HG03575 (cell line): ENCODE measurements around the gene TINAGL1.

Experiments
- ATAC-seq: cut with Tn5 transposase; IDR thresholded peaks from one replicate; pipeline ENCODE4 v1.9.1; 2021; ENCODE audit not compliant: unreplicated experiment, insufficient number of reproducible peaks, low FRiP score; ENCODE audit errors: extremely low read depth

The TINAGL1 gene

DNA sequence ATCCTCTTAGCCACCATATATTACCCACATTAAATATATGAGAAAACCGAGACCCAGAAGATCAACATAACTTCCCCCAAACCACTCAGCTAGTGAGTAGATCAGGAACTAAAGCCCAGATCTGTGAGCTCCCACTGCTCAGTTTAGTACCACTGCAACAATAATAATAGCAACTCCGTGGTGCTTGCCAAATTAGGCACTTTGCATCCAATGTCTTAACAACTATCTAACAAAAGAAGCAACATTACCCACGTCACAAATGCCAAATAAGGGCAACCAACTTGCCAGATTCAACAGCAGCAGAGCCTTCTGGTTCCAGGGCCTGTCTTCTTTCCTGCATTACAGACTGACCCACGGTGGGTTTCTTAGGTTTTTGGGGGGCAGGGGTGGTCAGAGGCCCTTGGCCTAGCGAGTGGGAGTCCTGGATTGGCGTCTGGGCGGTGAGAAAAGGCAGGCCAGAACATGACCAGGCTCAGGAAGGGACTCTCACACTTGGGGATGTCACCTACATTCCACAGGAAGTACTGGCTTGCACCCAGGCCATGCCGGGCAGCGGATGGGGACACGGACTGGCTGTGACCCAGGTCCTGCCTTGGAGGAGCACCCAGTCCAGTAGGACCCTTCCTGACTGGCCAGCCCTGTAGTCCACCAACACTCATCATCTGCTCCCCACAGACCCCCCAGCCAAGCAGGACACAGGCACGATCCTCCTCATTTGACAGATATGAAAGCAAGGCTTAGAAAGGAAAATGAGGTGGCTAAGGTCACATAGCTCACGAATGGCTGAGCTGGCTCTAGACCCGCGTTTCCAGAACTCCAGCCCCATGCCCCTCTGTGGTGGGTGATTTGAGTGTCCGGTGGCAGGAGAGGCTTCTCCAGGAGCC, 45.8 kb downstream of the TINAGL1 start:
- no peak for ATAC-seq

DNA sequence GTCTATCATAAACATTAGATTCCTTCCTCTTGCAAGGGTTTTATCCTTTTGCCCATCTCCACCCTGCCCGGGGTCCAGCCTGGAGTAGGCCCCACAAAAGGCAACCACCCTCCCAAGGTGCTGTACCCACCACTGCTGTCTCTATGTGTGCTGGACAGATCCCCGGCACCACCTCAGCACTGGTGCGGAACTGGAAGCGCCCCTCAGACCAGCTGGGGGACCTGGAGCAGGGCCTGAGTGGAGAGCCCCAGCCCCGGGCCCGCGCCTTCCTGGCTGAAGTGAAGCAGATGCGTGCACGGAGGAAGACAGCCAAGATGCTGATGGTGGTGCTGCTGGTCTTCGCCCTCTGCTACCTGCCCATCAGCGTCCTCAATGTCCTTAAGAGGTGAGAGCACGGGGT, 47.0 kb downstream of the TINAGL1 start:
- no peak for ATAC-seq

DNA sequence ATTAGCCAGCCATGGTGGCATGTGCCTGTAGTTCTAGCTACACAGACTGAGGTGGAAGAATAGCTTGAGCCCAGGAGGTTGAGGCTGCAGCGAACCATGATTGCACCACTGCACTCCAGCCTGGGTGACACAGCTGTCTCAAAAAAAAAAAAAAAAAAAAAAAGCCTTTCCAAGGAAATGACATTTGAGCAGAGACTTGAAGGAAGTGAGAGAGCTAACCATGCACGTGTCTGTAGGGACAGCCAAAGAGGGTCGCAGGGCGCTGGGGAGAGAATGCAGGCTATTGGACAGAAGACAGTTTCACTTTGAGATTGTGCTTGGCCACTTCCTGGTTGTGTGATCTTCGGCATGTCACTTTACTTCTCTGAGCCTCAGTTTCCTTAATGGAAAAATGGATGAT, 48.0 kb downstream of the TINAGL1 start:
- no peak for ATAC-seq

DNA sequence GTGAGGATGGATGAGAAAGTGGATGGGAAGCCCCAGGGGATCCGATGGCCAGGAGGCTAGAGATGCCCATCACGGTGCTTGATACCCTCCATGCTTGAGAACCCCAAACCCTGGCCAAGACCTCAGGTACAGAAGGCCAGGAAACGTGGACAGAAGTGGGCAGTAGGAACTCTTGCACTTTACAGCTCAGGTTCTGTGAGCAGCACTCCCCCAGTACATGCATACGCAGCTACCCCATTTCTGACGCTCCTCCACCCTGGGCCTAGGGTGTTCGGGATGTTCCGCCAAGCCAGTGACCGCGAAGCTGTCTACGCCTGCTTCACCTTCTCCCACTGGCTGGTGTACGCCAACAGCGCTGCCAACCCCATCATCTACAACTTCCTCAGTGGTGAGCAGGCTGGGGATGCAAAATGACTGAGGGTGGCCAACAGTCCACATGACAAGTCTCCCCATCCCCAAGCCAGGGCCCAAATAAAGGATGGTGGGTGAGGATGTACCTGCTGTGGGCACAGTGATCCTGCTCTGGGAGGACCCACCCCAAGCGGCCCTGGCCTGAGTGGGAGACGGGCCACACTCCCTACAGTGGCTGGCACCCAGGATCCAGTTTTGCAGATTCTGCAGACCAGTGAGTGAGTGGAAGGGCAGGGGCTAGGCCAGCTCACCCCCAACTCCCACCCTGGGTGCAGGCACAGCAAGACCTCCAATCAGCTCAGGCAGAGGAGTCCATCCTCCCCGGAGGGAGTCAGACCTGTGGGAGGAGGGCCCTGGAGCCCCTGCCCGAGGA, 48.6 kb downstream of the TINAGL1 start:
- no peak for ATAC-seq

DNA sequence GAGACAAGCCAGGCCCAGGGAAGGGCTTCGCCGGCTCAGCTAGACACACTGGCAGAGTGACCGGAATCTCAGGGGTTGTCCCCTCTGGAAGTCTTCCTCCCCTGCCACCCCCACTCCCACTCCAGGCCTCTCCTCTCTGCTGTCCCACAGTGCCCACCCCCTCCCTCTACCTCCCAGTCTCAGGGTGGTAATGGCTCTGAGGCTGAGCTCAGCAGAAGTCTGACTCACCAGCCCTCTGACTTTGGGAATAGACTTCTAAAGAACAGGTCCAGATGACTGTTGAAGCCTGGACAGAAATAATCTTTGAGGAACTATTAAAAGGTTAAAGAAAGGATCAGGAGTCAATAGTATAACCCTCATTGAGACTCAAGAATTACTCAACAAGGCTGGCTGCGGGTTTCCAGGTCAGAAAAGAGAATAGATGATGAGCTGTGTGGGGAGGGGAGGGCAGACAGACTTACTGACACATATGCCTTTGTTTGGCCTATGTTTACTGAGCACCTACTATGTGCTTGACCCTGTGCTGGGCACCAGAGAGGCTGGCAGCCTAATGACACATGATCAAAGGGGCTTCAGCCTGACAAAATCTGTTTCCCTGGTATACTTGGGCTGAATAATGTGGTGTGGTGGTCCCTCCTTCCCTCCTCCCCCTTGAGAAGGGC, 49.4 kb downstream of the TINAGL1 start:
- ATAC-seq, result no peak

DNA sequence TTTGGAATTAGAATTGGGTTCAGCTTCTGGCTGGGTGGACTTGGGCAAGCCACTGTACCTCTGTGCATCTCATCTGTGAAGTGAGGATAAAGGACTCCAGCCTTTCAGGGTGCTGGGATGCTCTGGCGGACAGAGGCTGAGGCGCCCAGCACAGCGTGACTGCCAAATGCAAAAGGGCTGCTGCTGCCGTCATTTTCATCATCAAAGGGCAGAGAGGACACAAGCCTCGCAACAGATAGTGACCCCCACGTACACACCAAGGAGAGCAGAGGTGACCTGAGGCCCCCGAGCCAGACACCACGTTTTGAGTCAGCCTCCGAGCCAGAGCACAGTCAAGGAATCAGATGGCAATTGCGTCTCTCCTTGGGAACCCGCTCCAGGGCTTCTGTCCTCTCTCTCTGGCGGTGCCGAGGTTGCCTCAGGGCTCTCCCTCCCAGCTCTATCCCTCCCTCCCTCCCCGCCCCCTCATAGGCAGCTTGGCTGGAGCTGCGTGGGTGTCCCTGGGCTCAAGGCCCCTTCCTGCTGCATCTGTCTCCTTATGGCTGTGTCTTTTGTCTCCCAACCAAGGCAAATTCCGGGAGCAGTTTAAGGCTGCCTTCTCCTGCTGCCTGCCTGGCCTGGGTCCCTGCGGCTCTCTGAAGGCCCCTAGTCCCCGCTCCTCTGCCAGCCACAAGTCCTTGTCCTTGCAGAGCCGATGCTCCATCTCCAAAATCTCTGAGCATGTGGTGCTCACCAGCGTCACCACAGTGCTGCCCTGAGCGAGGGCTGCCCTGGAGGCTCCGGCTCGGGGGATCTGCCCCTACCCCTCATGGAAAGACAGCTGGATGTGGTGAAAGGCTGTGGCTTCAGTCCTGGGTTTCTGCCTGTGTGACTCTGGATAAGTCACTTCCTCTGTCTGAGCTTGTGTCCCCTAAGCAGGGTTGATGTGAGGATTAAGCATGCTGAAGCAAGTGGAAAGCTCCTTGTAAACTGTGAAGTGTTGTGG, 50.2 kb downstream of the TINAGL1 start:
- ATAC-seq, result no peak

DNA sequence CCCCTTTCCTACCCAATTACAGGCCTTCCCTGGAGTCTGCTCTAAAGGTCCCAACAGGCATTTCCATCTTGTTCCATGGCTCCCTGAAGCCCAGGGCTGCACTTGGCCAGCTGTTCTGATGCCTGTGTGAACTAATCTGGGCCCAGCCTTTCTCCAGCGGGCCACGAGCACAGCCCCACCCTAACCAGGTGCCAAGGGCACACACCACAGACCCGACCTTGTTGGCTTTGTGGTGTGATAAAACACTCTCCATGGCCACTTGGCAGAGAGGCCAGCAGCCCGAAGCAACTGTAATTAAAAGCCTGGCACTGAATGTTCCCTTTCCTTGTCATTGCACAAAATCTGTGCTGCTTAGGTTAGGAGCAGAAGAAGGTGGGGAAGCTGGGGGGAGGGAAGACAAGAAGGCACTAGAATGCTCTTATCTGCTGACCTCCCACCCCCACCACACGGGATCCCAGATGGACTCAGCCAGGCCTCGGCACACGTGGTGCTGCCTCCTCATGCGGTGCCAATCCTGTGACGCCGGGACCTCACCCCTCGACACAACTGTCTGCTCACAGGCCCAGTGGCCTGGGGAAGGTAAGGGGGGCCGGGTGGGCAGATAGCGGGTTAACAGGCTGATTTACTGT, 51.1 kb downstream of the TINAGL1 start:
- no peak for ATAC-seq

DNA sequence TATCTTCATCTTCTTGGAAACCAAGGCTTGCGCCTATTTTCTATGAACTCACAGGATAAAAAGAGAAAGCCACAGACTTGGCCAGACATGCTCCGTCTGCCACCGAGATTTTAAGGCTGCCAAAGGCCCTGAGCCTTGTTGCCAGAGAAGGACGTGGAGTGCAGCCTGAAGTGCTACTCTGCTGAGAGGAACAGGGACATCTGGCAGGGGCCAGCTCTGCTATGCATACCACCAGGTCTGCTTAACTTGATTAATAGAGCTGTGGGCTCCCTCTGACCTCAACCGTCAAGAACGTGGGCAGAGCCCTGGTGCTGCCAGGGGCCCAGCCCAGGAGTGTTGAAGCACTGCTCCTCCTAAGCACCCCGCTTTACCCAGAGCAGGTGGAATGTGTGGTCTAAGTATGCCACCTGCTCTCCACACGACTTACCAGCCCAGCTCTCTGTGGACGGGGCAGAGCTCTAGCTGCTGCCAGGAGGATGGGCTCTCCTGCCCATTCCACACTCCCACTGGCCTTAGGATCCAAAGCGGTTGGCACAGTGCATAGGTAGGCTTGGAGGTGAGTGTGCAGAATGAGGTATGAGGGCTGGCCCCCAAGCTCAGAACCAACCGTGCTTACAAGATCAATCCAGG, 51.7 kb downstream of the TINAGL1 start:
- ATAC-seq, result no peak

DNA sequence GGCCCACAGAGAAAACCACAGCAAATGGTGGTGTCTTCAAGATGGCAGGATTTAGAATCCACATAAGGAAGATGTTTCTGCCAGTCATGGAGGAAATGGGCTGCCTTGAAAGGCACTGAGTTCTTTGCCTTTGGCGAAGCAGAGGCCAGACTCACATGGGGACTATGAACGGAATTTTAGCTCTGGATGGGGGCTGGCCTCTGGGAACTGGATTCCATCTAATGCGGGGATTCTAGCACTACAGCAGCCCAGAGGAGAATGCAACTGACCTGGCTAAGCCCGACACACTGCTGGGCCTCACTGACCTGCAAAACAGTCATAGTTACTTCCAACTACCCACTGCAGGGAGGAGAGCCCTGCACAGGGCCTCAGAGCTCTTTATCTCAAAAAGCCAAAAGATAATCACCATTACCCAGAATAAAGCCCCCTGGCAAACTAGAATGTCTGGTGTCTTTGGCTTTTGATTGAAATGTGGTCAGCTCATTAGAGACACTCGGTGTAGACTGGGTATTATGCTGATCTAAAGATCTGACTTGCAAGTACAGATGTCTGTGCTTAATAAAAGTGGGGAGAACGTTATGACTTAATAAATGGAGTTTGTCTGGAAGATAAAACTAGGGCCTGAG, 52.7 kb downstream of the TINAGL1 start:
- no peak for ATAC-seq

DNA sequence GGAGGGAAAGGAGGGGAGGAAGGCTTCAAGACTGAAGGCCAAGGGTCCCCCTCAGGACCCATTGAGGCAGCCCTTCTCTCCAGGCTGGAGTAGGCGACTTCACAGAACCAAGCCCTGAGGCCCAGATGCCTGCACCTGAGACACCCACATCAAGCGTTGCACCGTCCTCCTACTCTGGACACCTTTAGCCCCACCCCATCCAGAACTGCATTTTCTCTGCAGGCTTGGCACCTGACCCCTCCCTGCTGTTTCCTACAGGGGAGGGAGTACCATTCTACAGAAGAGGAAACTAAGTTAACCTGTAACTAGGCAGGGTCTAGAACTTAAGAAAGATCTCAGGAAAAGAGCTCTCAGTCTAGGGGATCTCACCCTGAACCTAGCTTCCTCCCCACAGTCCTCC, 56.3 kb downstream of the TINAGL1 start:
- ATAC-seq, result no peak

DNA sequence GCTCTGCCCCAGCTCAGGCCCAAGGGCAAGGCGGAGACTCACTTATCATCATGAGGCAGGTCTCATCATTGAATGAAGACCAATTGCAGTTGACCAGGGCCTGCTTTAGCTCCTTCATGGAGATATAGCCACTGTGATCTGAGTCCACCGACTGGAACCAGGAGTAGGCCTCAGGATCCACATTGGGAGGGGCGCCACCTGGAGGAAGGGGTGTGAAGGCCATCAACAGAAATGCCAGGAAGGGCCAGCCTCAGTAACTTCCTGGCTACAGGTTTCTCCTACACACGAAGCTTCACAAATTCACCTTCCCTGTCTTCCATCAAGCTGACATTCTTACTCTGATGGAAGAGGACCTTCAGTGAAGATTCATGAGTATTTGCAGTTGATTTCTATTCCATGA, 56.8 kb downstream of the TINAGL1 start:
- no peak for ATAC-seq
